H4 (cell line): ENCODE data around the gene ZCCHC4. TPM values are rescaled to one million over a fixed set of nuclear protein-coding genes. Genes with fewer than 3 reads are reported as not detected.
"Not testable (repeated sequence)": the region's sequence is repeated elsewhere in the genome, so short reads cannot be mapped to it uniquely, and the experiment has no call there.

Source experiments
- DNase-seq: peaks from one replicate; pipeline ENCODE4 v3.0.0-alpha.2; 2015; ENCODE audit warnings: low spot score
- total RNA-seq: library from RNA; depleted of rRNA; stranded (reverse); fragments of >200 nt; shearing (Covaris generic); gene quantifications from 2 replicates; pipeline ENCODE4 v1.2.3, GENCODE V29; 2014

ZCCHC4 gene
- total RNA-seq, 1 experiment from 2014 or later = 14.7 TPM

DNA sequence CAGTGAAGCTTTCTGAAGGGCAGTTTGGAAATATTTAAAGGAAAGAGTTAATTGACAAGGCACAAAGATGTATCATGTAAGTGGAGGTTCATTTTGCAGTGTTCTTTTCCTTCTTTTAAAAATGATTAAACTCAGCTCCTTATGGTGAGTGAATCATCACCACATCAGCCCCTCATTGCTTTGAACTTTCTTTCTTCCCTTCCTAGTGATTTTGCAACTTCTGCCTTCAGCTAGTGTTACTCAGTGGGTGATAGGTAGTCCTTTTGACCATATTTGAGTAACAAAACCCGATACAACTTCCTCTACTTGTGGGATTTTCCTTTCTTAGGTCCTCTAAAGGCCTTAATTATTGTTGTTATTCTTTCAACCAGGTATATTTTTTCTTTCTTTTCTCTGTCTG, 8.2 kb downstream of the ZCCHC4 start:
- DNase-seq = peak; percentile 64

- no peak for DNase-seq
Observed at GRCh38 chr4:25321703-25322102, 9.1 kb downstream of the ZCCHC4 start.

DNA sequence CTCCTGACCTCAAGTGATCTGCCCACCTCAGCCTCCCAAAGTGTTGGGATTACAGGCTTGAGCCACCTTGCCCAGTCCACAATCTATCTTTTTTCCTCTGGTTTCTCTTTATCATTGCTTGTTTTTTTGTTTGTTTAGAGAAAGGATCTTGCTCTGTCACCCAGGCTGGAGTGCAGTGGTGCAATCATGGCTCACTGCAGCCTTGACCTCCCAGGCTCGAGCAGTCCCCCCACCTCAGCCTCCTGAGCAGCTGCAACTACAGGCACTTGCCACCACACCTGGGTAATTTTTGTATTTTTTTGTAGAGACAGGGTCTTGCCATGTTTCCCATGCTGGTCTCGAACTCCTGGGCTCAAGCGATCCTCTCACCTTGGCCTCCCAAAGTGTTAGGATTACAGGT, 15.9 kb downstream of the ZCCHC4 start:
- not testable (repeated sequence) for DNase-seq

DNA sequence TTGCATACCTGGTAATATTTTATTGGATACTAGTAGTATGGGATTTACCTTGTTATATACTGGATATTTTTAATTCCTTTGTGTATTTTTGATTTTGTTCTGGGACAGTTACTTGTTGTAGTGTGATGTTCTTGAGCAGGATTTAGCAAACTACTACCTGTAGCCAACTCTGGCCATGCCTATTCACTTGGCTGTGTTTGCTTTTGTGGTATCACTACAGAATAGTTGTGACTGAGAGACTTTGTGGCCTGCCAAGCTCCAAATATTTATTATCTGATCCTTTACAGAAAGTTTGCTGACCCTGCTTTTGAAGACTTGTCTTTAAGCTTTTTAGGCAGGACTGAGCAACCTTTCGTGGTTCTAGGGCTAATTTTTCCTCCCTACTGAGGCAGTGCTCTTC, 17.8 kb downstream of the ZCCHC4 start:
- no peak for DNase-seq

DNA sequence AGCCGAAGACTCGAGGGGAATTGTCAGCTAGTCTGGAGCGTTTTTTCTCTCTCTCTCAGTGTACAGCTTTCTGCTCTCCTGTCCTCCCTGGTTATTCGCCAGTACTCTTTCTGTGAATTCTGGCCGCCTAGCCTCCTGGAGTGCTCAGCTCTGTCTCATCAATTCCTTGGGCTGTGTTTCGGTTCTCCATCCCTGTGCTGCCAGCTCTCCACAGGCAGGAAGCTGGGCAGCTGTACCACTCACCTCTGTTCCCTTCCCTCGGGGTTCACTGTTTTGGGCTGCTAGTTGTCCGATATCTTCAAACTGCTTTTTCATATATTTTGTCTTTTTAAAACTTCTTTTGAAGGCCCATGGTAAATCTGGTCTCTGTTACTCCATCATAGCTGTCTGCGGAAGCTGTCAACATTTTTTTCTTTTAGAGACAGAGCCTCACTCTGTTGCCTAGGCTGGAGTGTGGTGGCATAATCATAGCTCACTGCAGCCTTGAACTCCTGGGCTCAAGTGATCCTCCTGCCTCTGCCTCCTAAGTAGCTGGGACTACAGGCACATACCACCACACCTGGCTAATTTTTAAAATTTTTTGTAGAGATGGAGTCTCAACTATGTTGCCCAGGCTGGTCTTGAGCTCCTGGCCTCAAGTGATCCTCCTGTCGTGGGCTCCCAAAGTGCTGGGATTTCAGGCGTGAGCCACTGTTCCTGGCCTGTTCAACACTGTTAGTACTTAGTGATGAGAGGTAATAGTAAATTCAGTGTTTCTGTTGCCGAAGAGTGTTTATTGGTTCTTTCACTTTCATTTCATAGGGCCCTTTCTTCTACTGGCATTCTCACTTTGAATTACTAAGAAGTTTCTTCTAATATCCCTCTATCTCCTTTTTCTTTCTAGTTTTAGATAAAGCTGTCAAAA, 18.6 kb downstream of the ZCCHC4 start:
- no peak for DNase-seq

- no peak for DNase-seq
Observed at GRCh38 chr4:25343671-25344070, 31.1 kb downstream of the ZCCHC4 start.

DNA sequence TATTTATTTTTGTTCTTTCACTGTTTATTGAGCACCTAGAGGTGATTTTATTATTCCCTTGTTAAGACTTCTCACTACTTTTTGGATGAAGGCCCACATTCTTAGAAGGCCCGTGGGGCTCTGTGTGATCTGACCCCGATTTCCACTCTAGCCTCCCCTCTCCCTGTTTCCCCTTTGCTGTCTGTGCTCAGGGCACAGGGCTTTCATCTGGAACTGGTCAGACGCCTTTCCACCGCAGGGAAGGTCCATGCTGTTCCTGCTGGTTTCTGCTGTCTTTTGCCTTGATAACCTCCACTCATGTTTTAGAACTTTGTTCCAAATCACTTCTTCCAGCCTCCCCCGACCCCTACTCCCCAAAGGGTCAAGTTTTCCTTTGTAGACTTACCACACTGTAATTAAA, 33.2 kb downstream of the ZCCHC4 start:
- DNase-seq = no peak

- no peak for DNase-seq
Observed at GRCh38 chr4:25346913-25347312, 34.3 kb downstream of the ZCCHC4 start.

GRCh38 chr4:25347473-25347872, 34.9 kb downstream of the ZCCHC4 start:
- DNase-seq = no peak

- no peak for DNase-seq
Observed at GRCh38 chr4:25347971-25348370, 35.4 kb downstream of the ZCCHC4 start.

- DNase-seq = no peak
Observed at GRCh38 chr4:25350561-25350960, 38.0 kb downstream of the ZCCHC4 start.

DNA sequence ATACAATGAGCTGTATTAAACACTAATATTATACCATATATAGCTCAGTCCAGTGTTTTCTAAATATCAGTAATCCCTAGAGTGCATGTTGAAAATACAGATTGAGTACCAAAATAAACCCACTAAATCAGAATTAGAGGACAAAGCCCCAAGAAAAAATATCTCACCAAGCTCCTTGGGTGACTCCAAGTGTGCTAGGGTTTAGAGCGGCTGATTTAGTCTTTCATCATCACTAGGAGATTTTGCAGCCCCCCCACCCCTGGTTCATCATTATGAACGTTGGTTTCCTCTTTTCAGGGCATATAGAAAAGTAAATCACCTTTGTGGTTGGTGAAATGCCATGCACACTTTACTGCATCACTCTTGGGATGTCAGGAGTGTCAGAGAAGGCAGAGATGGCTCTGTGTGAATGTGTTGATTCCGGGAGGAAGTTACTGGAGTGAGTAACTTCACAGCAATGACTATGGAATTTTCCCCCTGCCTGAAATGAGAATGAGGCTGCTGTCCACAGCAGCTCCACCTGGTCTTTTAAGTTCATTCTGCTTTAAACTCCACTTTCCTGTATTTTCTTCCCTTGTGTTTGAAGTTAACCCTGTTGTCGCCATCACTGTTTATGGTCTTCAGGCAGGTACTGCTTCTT, 39.3 kb downstream of the ZCCHC4 start:
- peak; percentile 16 for DNase-seq

DNA sequence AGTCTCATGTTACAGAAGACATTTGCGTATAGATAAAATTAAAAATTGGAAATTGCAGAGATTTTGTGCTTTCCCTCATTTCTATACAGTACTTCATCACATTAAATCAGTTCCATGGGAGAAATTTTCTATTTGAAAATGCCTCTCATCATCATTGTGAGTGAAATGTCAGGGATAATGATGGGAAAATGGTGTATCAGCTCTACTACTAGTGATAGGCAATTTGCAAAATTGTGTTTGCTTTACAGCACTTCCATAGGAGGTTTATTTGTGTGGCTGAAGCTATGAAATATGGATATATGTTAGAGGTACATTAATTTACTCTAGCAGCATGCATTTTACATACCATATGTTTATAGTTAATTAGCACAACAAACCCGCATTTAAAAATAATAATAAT, 43.5 kb downstream of the ZCCHC4 start:
- no peak for DNase-seq

- no peak for DNase-seq
Observed at GRCh38 chr4:25358515-25359275, 46.1 kb downstream of the ZCCHC4 start.

DNA sequence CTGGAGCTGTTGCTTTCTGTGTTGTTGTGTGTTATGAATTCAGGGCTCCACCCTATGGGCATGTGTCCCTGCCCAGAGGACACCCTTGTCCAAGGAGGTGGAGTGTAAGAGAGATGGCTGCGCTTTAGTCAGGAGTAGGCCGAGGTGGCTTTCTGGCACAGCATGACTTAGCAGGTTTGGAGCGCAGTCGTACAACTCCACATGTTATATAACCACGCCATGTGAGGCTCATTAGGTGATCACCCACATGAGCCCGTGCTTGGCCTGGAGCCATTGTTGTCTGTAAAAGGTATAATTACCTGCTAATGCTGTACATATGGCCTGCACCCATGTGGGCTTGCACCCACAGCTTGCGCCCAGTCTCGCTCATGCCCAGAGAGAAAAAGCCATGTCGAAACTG, 48.7 kb downstream of the ZCCHC4 start:
- DNase-seq = no peak

DNA sequence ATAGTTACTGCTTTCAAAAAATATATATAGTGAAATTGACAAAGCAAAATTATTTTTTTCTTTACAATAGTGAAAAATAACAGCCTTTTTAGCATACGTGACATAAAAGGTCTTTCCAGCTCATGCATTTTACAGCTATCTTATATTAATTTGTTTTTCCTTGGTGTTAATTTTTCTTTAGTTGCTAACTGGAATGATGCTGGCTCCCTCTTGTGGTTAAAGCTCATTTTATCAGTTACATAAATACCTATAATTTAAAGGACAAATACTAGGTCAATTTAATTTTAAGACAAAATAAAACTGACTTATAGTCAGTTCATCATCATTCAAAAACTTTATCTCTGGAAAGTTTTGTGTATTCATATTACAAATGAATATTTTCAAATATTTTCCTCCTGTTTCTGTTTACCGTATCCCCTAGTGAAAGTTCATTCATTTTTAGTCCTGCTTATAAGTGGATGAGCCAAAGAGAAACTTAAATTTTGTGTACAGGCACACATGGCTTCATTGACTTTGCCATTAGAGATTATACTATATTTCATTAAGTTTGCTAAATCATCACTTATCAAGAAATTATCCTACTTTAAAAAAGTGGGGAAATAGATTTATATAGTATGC, 54.5 kb downstream of the ZCCHC4 start:
- DNase-seq = no peak

- DNase-seq = no peak
Observed at GRCh38 chr4:25367877-25368276, 55.3 kb downstream of the ZCCHC4 start.

DNA sequence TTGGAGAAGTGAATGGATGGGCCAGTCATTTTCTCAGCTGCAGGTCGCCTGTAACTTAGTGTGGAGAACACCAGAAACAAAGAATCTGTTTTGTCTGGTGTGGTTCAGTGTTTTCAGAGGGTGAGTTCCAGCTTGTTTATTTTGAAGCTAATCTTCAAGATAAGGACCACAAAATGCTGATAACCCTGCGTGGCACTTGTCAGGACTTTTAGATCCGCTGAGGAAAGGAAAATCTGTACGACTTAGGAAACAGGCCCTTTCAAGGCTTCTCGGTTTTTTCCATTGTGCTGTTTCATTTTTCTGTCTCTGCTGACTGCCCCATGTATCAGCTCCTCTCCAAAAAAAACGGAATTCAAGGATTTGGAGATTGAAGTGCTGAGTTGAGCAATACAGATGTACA, 55.7 kb downstream of the ZCCHC4 start:
- no peak for DNase-seq

DNA sequence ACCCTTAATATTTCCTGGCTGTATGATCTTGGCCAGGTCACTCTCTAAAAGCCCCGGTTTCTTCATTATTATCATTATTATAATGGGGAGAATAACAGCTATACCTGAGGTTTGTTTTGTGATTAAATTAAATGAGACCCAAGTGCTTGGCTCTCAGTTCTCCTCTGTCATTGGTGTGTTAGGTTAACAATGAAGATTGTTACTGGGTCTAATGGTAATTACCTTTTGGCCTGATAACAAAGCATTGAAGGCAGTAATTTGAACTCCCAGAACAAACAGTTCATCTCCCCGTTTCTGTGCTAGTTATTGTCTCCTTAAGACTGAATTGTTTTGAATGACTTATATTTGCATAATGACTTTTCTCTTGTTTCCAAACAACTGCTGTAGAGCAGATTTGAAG, 57.7 kb downstream of the ZCCHC4 start:
- no peak for DNase-seq

DNA sequence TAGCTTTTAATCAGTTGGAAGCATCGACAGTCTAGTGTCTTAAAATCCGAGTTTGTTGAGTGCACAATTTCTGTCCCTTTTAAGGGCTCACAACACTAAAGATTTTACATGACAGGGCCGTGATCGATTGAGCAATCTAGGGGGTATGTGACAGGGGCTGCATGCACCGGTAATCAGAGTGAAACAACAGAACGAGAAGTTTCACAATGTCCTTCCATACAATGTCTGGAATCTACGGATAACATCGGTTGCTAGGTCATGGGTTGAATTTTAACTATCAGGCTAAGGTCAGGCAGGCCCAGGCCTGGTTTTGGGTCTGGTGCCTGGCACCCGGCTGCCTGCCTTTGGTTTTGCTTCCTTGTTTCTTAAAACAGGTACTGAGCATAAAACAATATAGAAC, 60.0 kb downstream of the ZCCHC4 start:
- DNase-seq = not testable (repeated sequence)

- DNase-seq = peak; percentile 93
Observed at GRCh38 chr4:25376754-25377571, 64.4 kb downstream of the ZCCHC4 start, which contains the start of gene ANAPC4. Gene ANAPC4 (plus strand): TSS chr4:25377263. CDS start chr4:25377428, 165 bp downstream.
